CD4-positive, alpha-beta T cell treated with Interleukin-21 for 1 hour (primary cell): Measurements from ENCODE around the gene INPP5A.
A peak's percentile ranks its signal among the peaks of the same experiment; 100 is the strongest.
"Not testable (repeated sequence)": the region's sequence is repeated elsewhere in the genome, so short reads cannot be mapped to it uniquely, and the experiment has no call there.

Experiments
- DNase-seq: peaks from one replicate; pipeline ENCODE4 v3.0.0-alpha.2; 2020

The INPP5A gene

GRCh38 chr10:132565516-132566209, 28.1 kb downstream of the INPP5A start:
- DNase-seq = no peak

- DNase-seq = no peak
Measured at GRCh38 chr10:132566892-132567291, 29.3 kb downstream of the INPP5A start.

- no peak for DNase-seq
Measured at GRCh38 chr10:132570265-132570664, 32.7 kb downstream of the INPP5A start.

GRCh38 chr10:132570771-132571649, 33.4 kb downstream of the INPP5A start:
- peak; percentile 27 for DNase-seq

GRCh38 chr10:132571650-132572544, 34.3 kb downstream of the INPP5A start:
- peak; percentile 47 for DNase-seq

GRCh38 chr10:132572545-132572937, 35.0 kb downstream of the INPP5A start:
- no peak for DNase-seq

- not testable (repeated sequence) for DNase-seq
Measured at GRCh38 chr10:132572946-132573345, 35.4 kb downstream of the INPP5A start.

GRCh38 chr10:132574288-132574687, 36.7 kb downstream of the INPP5A start:
- DNase-seq = no peak

GRCh38 chr10:132574783-132575319, 37.3 kb downstream of the INPP5A start:
- DNase-seq = no peak

GRCh38 chr10:132575320-132576201, 38.0 kb downstream of the INPP5A start:
- DNase-seq = peak; percentile 21

GRCh38 chr10:132576671-132577349, 39.2 kb downstream of the INPP5A start:
- no peak for DNase-seq

- DNase-seq = no peak
Measured at GRCh38 chr10:132577350-132578003, 39.9 kb downstream of the INPP5A start.

- DNase-seq = no peak
Measured at GRCh38 chr10:132578287-132578951, 40.8 kb downstream of the INPP5A start.

GRCh38 chr10:132579027-132579859, 41.7 kb downstream of the INPP5A start:
- no peak for DNase-seq

- no peak for DNase-seq
Measured at GRCh38 chr10:132580143-132580542, 42.6 kb downstream of the INPP5A start.

- DNase-seq = no peak
Measured at GRCh38 chr10:132580617-132581016, 43.0 kb downstream of the INPP5A start.

- no peak for DNase-seq
Measured at GRCh38 chr10:132582137-132582536, 44.5 kb downstream of the INPP5A start.

GRCh38 chr10:132582771-132583170, 45.2 kb downstream of the INPP5A start:
- no peak for DNase-seq

GRCh38 chr10:132583456-132583855, 45.9 kb downstream of the INPP5A start:
- no peak for DNase-seq
